ENCODE results near the gene SH3BP5.

SH3BP5 gene

GRCh38 chr3:15262021-15262420 is 70.4 kb downstream of the SH3BP5 start:
- H3K9ac ChIP-seq (ENCODE audit: low read depth, low read length) = no peak overlapping the region
- WGBS = 96% methylated on average over 9 of the region's 9 CpGs
- peaks cover 34% of the 10 kb centered on the region for H3K36me3 ChIP-seq (ENCODE audit: insufficient read depth, low read length)

GRCh38 chr3:15261274-15261673 is 71.1 kb downstream of the SH3BP5 start:
- Histone ChIP-seq H3K36me3 (ENCODE audit: insufficient read depth, low read length) (peaks cover 41% of the 10 kb centered on the region), H3K27me3 (ENCODE audit: insufficient read depth, low read length) (no peaks in the 10 kb centered on the region), H3K9ac (ENCODE audit: low read depth, low read length) (no peak overlapping the region), H3K4me1 (ENCODE audit: insufficient read depth, low read length) (no peaks in the 10 kb centered on the region), H3K9me3 (ENCODE audit: insufficient read depth, low read depth, low read length) (no peaks in the 10 kb centered on the region), H3K27ac (ENCODE audit: low read depth, low read length) (no peak overlapping the region), H3K4me3 (ENCODE audit: low read length) (no peak overlapping the region)

More at GRCh38 chr3:15262021-15262420, 70.4 kb downstream of the SH3BP5 start:
- Histone ChIP-seq H3K9me3 (ENCODE audit: insufficient read depth, low read depth, low read length) (no peaks in the 10 kb centered on the region), H3K4me1 (ENCODE audit: insufficient read depth, low read length) (no peaks in the 10 kb centered on the region), H3K27me3 (ENCODE audit: insufficient read depth, low read length) (no peaks in the 10 kb centered on the region), H3K27ac (ENCODE audit: low read depth, low read length) (no peak overlapping the region), H3K4me3 (ENCODE audit: low read length) (no peak overlapping the region)

- Histone ChIP-seq H3K27me3 (ENCODE audit: insufficient read depth, low read length) (no peaks in the 10 kb centered on the region), H3K4me3 (ENCODE audit: low read length) (no peak overlapping the region), H3K36me3 (ENCODE audit: insufficient read depth, low read length) (peaks cover 49% of the 10 kb centered on the region), H3K27ac (ENCODE audit: low read depth, low read length) (no peak overlapping the region), H3K9ac (ENCODE audit: low read depth, low read length) (no peak overlapping the region), H3K4me1 (ENCODE audit: insufficient read depth, low read length) (no peaks in the 10 kb centered on the region), H3K9me3 (ENCODE audit: insufficient read depth, low read depth, low read length) (no peaks in the 10 kb centered on the region)
- WGBS = 93% methylated on average over 4 of the region's 4 CpGs
These were observed 71.9 kb downstream of the SH3BP5 start for GRCh38 chr3:15260531-15260930.

- Histone ChIP-seq H3K36me3 (ENCODE audit: insufficient read depth, low read length) (peaks cover 66% of the 10 kb centered on the region), H3K4me3 (ENCODE audit: low read length) (no peak overlapping the region), H3K9ac (ENCODE audit: low read depth, low read length) (no peak overlapping the region), H3K27me3 (ENCODE audit: insufficient read depth, low read length) (no peaks in the 10 kb centered on the region), H3K27ac (ENCODE audit: low read depth, low read length) (no peak overlapping the region), H3K9me3 (ENCODE audit: insufficient read depth, low read depth, low read length) (no peaks in the 10 kb centered on the region), H3K4me1 (ENCODE audit: insufficient read depth, low read length) (no peaks in the 10 kb centered on the region)
- 94% methylated on average over 7 of the region's 7 CpGs for WGBS
These were observed 73.7 kb downstream of the SH3BP5 start for GRCh38 chr3:15258720-15259119.

- H3K9ac ChIP-seq (ENCODE audit: low read depth, low read length) = no peak overlapping the region
- WGBS = 96% methylated on average over 8 of the region's 8 CpGs
- H3K9me3 ChIP-seq (ENCODE audit: insufficient read depth, low read depth, low read length) = no peaks in the 10 kb centered on the region
- no peak overlapping the region for H3K27ac ChIP-seq (ENCODE audit: low read depth, low read length)
- no peaks in the 10 kb centered on the region for H3K27me3 ChIP-seq (ENCODE audit: insufficient read depth, low read length)
- no peak overlapping the region for H3K4me3 ChIP-seq (ENCODE audit: low read length)
- no peaks in the 10 kb centered on the region for H3K4me1 ChIP-seq (ENCODE audit: insufficient read depth, low read length)
- H3K36me3 ChIP-seq (ENCODE audit: insufficient read depth, low read length) = peaks cover 83% of the 10 kb centered on the region
These were observed 75.5 kb downstream of the SH3BP5 start for GRCh38 chr3:15256861-15257341.

GRCh38 chr3:15255215-15255614 is 77.2 kb downstream of the SH3BP5 start:
- Histone ChIP-seq H3K27me3 (ENCODE audit: insufficient read depth, low read length) (no peaks in the 10 kb centered on the region), H3K4me3 (ENCODE audit: low read length) (no peak overlapping the region), H3K9me3 (ENCODE audit: insufficient read depth, low read depth, low read length) (no peaks in the 10 kb centered on the region), H3K36me3 (ENCODE audit: insufficient read depth, low read length) (peaks cover 96% of the 10 kb centered on the region), H3K4me1 (ENCODE audit: insufficient read depth, low read length) (no peaks in the 10 kb centered on the region), H3K9ac (ENCODE audit: low read depth, low read length) (no peak overlapping the region), H3K27ac (ENCODE audit: low read depth, low read length) (no peak overlapping the region)
- WGBS = 92% methylated on average over 2 of the region's 2 CpGs

- no peaks in the 10 kb centered on the region for H3K4me1 ChIP-seq (ENCODE audit: insufficient read depth, low read length)
- H3K36me3 ChIP-seq (ENCODE audit: insufficient read depth, low read length) = peaks cover 91% of the 10 kb centered on the region
- no peak overlapping the region for H3K27ac ChIP-seq (ENCODE audit: low read depth, low read length)
- H3K9me3 ChIP-seq (ENCODE audit: insufficient read depth, low read depth, low read length) = no peaks in the 10 kb centered on the region
- H3K9ac ChIP-seq (ENCODE audit: low read depth, low read length) = no peak overlapping the region
- H3K27me3 ChIP-seq (ENCODE audit: insufficient read depth, low read length) = no peaks in the 10 kb centered on the region
- H3K4me3 ChIP-seq (ENCODE audit: low read length) = no peak overlapping the region
- WGBS = 93% methylated on average over 7 of the region's 7 CpGs
These were observed 79.2 kb downstream of the SH3BP5 start for GRCh38 chr3:15253023-15253697.

GRCh38 chr3:15246186-15246585 is 86.2 kb downstream of the SH3BP5 start:
- H3K36me3 ChIP-seq (ENCODE audit: insufficient read depth, low read length) = peaks cover 88% of the 10 kb centered on the region
- no peak overlapping the region for H3K4me3 ChIP-seq (ENCODE audit: low read length)
- no peaks in the 10 kb centered on the region for H3K4me1 ChIP-seq (ENCODE audit: insufficient read depth, low read length)

GRCh38 chr3:15243822-15244482 is 88.4 kb downstream of the SH3BP5 start:
- Histone ChIP-seq H3K9me3 (ENCODE audit: insufficient read depth, low read depth, low read length) (no peaks in the 10 kb centered on the region), H3K27ac (ENCODE audit: low read depth, low read length) (no peak overlapping the region), H3K36me3 (ENCODE audit: insufficient read depth, low read length) (peaks cover 90% of the 10 kb centered on the region), H3K9ac (ENCODE audit: low read depth, low read length) (no peak overlapping the region), H3K4me3 (ENCODE audit: low read length) (no peak overlapping the region), H3K27me3 (ENCODE audit: insufficient read depth, low read length) (no peaks in the 10 kb centered on the region), H3K4me1 (ENCODE audit: insufficient read depth, low read length) (no peaks in the 10 kb centered on the region)
- 93% methylated on average over 3 of the region's 5 CpGs for WGBS

More at GRCh38 chr3:15246186-15246585, 86.2 kb downstream of the SH3BP5 start:
- H3K9me3 ChIP-seq (ENCODE audit: insufficient read depth, low read depth, low read length) = no peaks in the 10 kb centered on the region
- WGBS = 91% methylated on average over 2 of the region's 2 CpGs
- no peak overlapping the region for H3K27ac ChIP-seq (ENCODE audit: low read depth, low read length)
- no peak overlapping the region for H3K9ac ChIP-seq (ENCODE audit: low read depth, low read length)
- H3K27me3 ChIP-seq (ENCODE audit: insufficient read depth, low read length) = no peaks in the 10 kb centered on the region

GRCh38 chr3:15241341-15241740 is 91.0 kb downstream of the SH3BP5 start:
- Histone ChIP-seq H3K27me3 (ENCODE audit: insufficient read depth, low read length) (no peaks in the 10 kb centered on the region), H3K9me3 (ENCODE audit: insufficient read depth, low read depth, low read length) (no peaks in the 10 kb centered on the region), H3K27ac (ENCODE audit: low read depth, low read length) (no peak overlapping the region), H3K4me1 (ENCODE audit: insufficient read depth, low read length) (no peaks in the 10 kb centered on the region), H3K36me3 (ENCODE audit: insufficient read depth, low read length) (peaks cover 73% of the 10 kb centered on the region), H3K9ac (ENCODE audit: low read depth, low read length) (no peak overlapping the region), H3K4me3 (ENCODE audit: low read length) (no peak overlapping the region)
- no CpG with 5 or more reads among the region's 1 CpG for WGBS

- WGBS = 98% methylated on average over 3 of the region's 4 CpGs
- Histone ChIP-seq H3K36me3 (ENCODE audit: insufficient read depth, low read length) (peaks cover 68% of the 10 kb centered on the region), H3K4me1 (ENCODE audit: insufficient read depth, low read length) (no peaks in the 10 kb centered on the region), H3K9ac (ENCODE audit: low read depth, low read length) (no peak overlapping the region), H3K27ac (ENCODE audit: low read depth, low read length) (no peak overlapping the region), H3K27me3 (ENCODE audit: insufficient read depth, low read length) (no peaks in the 10 kb centered on the region), H3K4me3 (ENCODE audit: low read length) (no peak overlapping the region), H3K9me3 (ENCODE audit: insufficient read depth, low read depth, low read length) (no peaks in the 10 kb centered on the region)
These were observed 103.1 kb downstream of the SH3BP5 start for GRCh38 chr3:15229262-15229661.
